GM10266 (cell line): ENCODE data around the gene SEC22B.
"Not testable (repeated sequence)": the region's sequence is repeated elsewhere in the genome, so short reads cannot be mapped to it uniquely, and the experiment has no call there.

ENCODE experiments used
- DNase-seq: peaks from one replicate; pipeline ENCODE4 v3.0.0; 2012; ENCODE audit errors: extremely low spot score
- CTCF ChIP-seq: IDR thresholded peaks from 2 replicates; pipeline ENCODE4 v1.5.1; 2012; ENCODE audit warnings: mild to moderate bottlenecking, low read depth; ENCODE audit not compliant: control insufficient read depth, insufficient read depth; ENCODE audit errors: missing control alignments

Gene SEC22B

GRCh38 chr1:120150138-120150822, 26.0 kb downstream of the SEC22B start:
- DNase-seq = not testable (repeated sequence)

DNA sequence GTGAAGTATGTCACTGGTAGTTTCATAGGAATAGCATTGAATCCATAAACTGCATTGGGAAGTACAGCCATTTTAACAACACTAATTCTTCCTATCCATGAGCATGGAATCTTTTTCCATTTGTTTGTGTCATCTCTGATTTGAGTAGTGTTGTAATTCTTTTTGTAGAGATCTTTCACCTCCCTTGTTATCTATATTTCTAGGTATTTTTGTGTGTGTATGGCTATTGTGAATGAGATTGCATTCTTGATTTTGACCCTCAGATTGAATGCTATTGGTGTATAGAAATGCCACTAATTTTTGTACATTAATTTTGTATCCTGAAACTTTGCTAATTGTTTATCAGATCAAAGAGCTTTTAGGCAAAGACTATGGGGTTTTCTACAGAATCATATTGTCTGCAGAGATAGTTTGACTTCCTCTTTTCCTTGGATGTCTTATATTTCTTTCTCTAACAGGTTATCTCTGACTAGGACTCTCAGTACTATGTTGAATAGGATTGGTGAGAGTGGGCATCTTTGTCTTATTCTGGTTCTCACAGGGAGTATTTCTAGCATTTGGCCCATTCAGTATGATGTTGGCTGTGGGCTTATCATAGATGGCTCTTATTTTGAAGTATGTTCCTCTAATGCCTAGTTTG, 26.8 kb downstream of the SEC22B start:
- DNase-seq = not testable (repeated sequence)

DNA sequence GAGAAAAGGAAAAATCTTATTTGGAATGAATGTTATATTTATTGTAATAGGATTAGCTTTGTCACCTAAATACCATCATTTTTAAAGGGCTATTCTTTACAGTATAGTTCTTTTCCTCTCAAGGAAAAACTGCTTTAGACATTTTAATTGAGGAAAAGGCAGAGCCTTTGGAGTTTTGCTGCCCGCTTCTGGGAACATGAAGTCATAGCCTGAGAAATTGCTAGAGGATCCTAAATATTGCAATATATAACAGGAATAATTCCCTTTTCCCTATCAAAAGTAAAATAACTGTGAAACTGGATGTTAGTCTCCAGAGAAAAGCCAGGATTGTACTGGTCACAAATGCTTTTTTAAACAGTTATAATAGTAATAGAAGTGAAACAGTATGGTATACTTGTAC, 30.5 kb downstream of the SEC22B start:
- not testable (repeated sequence) for DNase-seq
- TF ChIP-seq CTCF = peak; percentile 1

- not testable (repeated sequence) for DNase-seq
Measured at GRCh38 chr1:120144626-120145025, 31.7 kb downstream of the SEC22B start.

GRCh38 chr1:120144169-120144568, 32.2 kb downstream of the SEC22B start:
- DNase-seq = not testable (repeated sequence)

GRCh38 chr1:120143334-120143733, 33.0 kb downstream of the SEC22B start:
- DNase-seq = not testable (repeated sequence)

DNA sequence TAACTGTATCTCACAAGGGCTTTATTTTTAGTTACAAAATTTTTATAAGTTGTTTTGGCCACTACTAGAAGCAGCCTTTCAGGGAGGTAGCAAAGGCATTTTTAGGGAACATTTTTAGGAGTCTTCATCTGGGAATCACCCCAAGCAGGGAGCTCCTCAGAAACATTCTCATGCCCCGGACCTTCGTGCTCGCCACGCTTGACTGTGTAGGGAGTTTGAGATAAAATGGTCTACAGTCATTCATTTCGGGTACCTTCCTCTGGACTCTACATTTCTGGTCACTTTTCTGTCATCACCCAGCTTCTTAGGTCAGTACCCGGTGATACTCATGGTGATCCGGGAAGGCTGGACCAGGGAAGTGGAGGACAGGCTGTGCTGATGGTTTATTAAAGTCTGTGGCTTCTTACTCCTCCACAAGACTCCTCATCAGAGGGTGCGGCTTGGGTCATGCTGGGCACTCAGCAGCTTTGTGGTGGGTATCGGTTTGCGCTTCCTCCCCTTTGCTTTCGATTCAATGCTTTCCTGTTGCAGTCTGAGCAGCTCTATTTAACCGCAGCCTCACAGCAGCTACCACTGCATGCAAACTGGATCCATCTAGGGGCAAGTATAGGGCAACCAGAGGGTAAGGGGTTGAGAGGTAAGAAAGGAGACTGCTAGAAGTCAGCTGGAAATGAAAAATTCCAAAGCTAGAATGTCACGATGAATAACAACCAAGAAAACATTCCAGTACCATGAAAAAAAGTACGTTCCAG, 33.6 kb downstream of the SEC22B start:
- DNase-seq = not testable (repeated sequence)

DNA sequence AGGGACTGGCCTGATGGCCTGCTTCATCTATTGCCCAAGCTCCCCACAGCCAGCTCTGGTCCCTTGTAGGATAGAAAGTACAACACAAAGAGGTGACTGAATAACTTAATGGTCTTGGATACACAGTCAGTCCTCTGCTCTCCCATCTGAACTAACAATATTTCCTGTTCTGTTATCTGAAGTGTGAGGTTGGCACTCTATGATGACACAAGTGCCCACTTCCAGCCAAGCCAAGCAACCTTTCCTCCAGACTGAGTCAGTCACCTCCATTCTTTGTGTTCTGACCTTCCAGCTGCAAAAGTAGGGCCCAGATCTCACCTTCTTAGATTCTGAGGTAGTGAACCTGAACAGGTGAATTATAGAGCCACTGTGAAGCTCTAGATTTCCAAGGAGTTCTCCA, 34.5 kb downstream of the SEC22B start:
- DNase-seq = not testable (repeated sequence)

DNA sequence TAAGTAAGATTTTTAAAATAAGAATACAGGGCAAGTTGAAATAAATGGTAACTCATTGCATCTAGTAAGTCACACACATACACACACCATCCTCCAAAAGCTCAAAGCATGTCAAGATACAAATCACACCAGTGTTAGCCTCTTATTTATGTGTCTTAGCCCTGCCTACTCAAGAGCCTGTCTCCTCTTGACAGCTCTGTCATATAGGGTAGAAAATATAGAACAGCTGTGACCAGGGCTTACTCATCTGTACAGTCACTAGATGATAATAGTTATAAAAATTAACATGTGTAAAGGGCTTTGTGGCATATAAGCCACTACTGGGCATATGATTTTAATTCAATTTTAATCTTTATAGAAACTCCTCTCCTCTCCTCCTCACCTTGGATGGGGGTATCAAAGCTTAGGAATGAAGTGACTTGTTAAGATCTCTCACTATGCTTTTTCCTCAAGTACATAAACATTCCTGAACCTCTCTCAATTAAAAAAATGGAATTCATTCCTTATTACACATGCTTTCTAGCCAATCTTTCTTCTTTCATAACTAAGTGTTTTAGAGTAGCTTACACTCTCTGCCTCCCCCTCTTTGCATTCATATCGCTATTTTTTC, 35.6 kb downstream of the SEC22B start:
- DNase-seq = not testable (repeated sequence)

GRCh38 chr1:120136086-120136485, 40.2 kb downstream of the SEC22B start:
- DNase-seq = not testable (repeated sequence)

GRCh38 chr1:120133928-120134325, 42.4 kb downstream of the SEC22B start:
- DNase-seq = not testable (repeated sequence)

- DNase-seq = no peak
Measured at GRCh38 chr1:120133228-120133927, 42.9 kb downstream of the SEC22B start.

DNA sequence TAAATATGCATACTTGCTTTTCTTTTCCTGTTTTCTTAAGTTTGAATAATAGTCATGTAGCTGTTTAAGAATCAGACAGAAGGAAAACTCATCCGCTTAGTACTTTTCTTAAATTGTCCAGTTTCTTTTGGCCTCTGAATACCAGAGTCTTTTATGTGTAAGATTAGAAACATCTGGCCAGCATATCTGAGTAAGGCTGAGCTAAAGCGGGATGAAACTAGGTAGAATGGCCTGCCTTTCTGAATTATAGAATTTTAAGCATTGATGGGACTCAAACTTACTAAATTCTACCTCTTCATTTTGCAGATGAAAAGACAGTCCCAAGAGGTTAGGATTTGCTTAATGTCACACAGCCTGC, 43.9 kb downstream of the SEC22B start:
- DNase-seq = not testable (repeated sequence)

More at GRCh38 chr1:120133228-120133927, 42.9 kb downstream of the SEC22B start:
- no peak for TF ChIP-seq CTCF

DNA sequence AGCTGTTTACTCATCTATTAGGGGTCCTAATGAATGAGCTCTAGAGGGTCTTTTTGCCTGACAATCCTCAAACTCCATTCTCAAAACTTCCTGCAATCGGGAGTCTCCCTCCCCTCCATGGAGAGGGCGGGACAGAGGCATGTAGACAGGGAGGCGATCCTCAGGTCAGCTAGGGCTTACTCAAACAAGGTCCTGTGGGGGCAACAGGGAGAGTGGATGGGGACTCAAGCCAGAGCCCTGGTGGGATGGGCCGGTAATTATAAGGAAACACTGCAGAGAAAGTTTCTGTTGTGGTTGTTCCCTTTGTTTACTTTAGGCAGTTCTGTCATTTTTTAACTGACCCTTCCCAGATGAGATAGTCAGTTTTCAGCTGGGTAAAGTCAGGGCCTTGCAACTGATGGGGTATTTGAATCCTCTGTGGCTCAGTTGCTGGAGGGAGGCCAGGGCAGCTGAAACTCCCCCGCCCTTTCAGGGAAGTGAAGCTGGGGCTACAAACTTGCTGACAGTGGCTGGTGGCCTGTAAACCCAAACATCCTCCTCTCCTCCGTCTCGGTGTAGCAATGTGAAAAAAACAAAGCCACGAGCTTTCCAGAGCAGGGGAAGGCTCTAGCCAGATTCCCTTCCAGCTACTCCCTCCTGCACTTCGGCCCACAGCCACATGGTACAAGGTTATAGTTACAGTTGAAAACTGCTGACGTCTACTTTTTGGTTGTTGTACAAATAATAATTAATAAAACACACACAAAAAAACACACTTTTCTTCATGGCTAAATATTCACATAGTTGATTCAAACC, 44.5 kb downstream of the SEC22B start:
- not testable (repeated sequence) for DNase-seq

- DNase-seq = not testable (repeated sequence)
Measured at GRCh38 chr1:120127921-120128320, 48.4 kb downstream of the SEC22B start.

GRCh38 chr1:120126216-120126615, 50.1 kb downstream of the SEC22B start:
- not testable (repeated sequence) for DNase-seq

- DNase-seq = not testable (repeated sequence)
Measured at GRCh38 chr1:120124628-120125027, 51.7 kb downstream of the SEC22B start.
